Measurements from ENCODE around the gene RGS8. TPM values are rescaled to one million over a fixed set of nuclear protein-coding genes. Genes with fewer than 3 reads are reported as not detected.
"Not testable (repeated sequence)": the region's sequence is repeated elsewhere in the genome, so short reads cannot be mapped to it uniquely, and the experiment has no call there.

The RGS8 gene
- total RNA-seq, 2 experiments from 2014 or later: not detected

GRCh38 chr1:182700351-182700709 is 15.9 kb upstream of the RGS8 start:
- CTCF ChIA-PET: interaction anchor here (0.6 to 1.4 kb wide), 4 partner anchors 9 to 104 kb away, joined by 3 read pairs; no protein-coding TSS in a partner anchor
- H3K36me3 Mint-ChIP-seq (ENCODE audit: low read depth): no peaks in the 10 kb centered on the region
- no peak overlapping the region for H3K27ac Mint-ChIP-seq
- H3K4me1 Mint-ChIP-seq: no peaks in the 10 kb centered on the region
- no peaks in the 10 kb centered on the region for H3K9me3 Mint-ChIP-seq (ENCODE audit: low read depth)
- ATAC-seq: no peak
- DNase-seq: no peak
- peaks cover 10% of the 10 kb centered on the region for H3K27me3 Mint-ChIP-seq
- no peak overlapping the region for H3K4me3 Mint-ChIP-seq
- POLR2A ChIA-PET: no interaction called here
- intact Hi-C loops (cut with DNase I, micrococcal nuclease): no loop called here

GRCh38 chr1:182699393-182700350 is 15.3 kb upstream of the RGS8 start:
- Mint-ChIP-seq H3K27me3 (peaks cover 10% of the 10 kb centered on the region), H3K9me3 (ENCODE audit: low read depth) (no peaks in the 10 kb centered on the region), H3K27ac (no peak overlapping the region), H3K36me3 (ENCODE audit: low read depth) (no peaks in the 10 kb centered on the region), H3K4me3 (no peak overlapping the region), H3K4me1 (no peaks in the 10 kb centered on the region)
- POLR2A ChIA-PET: no interaction called here
- CTCF ChIA-PET: interaction anchor here (0.6 to 1.4 kb wide), 2 partner anchors 47 to 103 kb away, joined by 3 read pairs; no protein-coding TSS in a partner anchor
- DNase-seq (no peak), ATAC-seq (no peak)
- intact Hi-C loops (cut with DNase I, micrococcal nuclease): no loop called here

- DNase-seq: no peak
- H3K9me3 Mint-ChIP-seq (ENCODE audit: low read depth): no peaks in the 10 kb centered on the region
- no peaks in the 10 kb centered on the region for H3K4me1 Mint-ChIP-seq
- intact Hi-C loops (cut with DNase I, micrococcal nuclease): no loop called here
- no peak overlapping the region for H3K4me3 Mint-ChIP-seq
- ChIA-PET CTCF (no interaction called here), POLR2A (no interaction called here)
- no peak for ATAC-seq
- H3K36me3 Mint-ChIP-seq (ENCODE audit: low read depth): no peaks in the 10 kb centered on the region
- no peak overlapping the region for H3K27ac Mint-ChIP-seq
- H3K27me3 Mint-ChIP-seq: peaks cover 10% of the 10 kb centered on the region
Measured at GRCh38 chr1:182698971-182699370, 14.6 kb upstream of the RGS8 start.

GRCh38 chr1:182693139-182693538 is 8.8 kb upstream of the RGS8 start:
- POLR2A ChIA-PET; DNase-seq; H3K4me3 Mint-ChIP-seq; H3K36me3 Mint-ChIP-seq (ENCODE audit: low read depth); intact Hi-C loops (cut with DNase I, micrococcal nuclease); H3K4me1 Mint-ChIP-seq; H3K27ac Mint-ChIP-seq; H3K27me3 Mint-ChIP-seq; ATAC-seq: not testable (repeated sequence)
- peaks cover 11% of the 10 kb centered on the region for H3K9me3 Mint-ChIP-seq (ENCODE audit: low read depth)
- CTCF ChIA-PET: interaction anchor here (1.3 kb wide), 1 partner anchor 90 kb away, joined by 3 read pairs; no protein-coding TSS in a partner anchor

GRCh38 chr1:182690886-182691443 is 6.6 kb upstream of the RGS8 start:
- ChIA-PET POLR2A (no interaction called here), CTCF (interaction anchor here (0.5 to 1.5 kb wide), 5 partner anchors 10 to 603 kb away, joined by 3 to 5 read pairs (median 3); no protein-coding TSS in a partner anchor)
- no peak overlapping the region for H3K4me3 Mint-ChIP-seq
- H3K27ac Mint-ChIP-seq: no peak overlapping the region
- peaks cover 7% of the 10 kb centered on the region for H3K27me3 Mint-ChIP-seq
- ATAC-seq (no peak), DNase-seq (no peak)
- intact Hi-C loops (cut with DNase I, micrococcal nuclease): no loop called here
- no peaks in the 10 kb centered on the region for H3K4me1 Mint-ChIP-seq
- H3K36me3 Mint-ChIP-seq (ENCODE audit: low read depth): peaks cover 2% of the 10 kb centered on the region
- H3K9me3 Mint-ChIP-seq (ENCODE audit: low read depth): peaks cover 11% of the 10 kb centered on the region

GRCh38 chr1:182688436-182689205 is 4.2 kb upstream of the RGS8 start:
- DNase-seq (no peak), ATAC-seq (peak; percentile 49)
- POLR2A ChIA-PET: no interaction called here
- peaks cover 2% of the 10 kb centered on the region for H3K36me3 Mint-ChIP-seq (ENCODE audit: low read depth)
- peaks cover 9% of the 10 kb centered on the region for H3K27me3 Mint-ChIP-seq
- peaks cover 8% of the 10 kb centered on the region for H3K9me3 Mint-ChIP-seq (ENCODE audit: low read depth)
- intact Hi-C loops (cut with DNase I, micrococcal nuclease): no loop called here
- H3K27ac Mint-ChIP-seq: no peak overlapping the region
- no peak overlapping the region for H3K4me3 Mint-ChIP-seq
- H3K4me1 Mint-ChIP-seq: no peaks in the 10 kb centered on the region
- CTCF ChIA-PET: interaction anchor here (0.7 kb wide), 1 partner anchor 29 kb away, joined by 3 read pairs; no protein-coding TSS in a partner anchor

- no peaks in the 10 kb centered on the region for H3K36me3 Mint-ChIP-seq (ENCODE audit: low read depth)
- DNase-seq (no peak), ATAC-seq (no peak)
- H3K9me3 Mint-ChIP-seq (ENCODE audit: low read depth): peaks cover 2% of the 10 kb centered on the region
- H3K27me3 Mint-ChIP-seq: peaks cover 16% of the 10 kb centered on the region
- H3K4me3 Mint-ChIP-seq: no peak overlapping the region
- intact Hi-C loops (cut with DNase I, micrococcal nuclease): no loop called here
- ChIA-PET CTCF (no interaction called here), POLR2A (no interaction called here)
- no peak overlapping the region for H3K27ac Mint-ChIP-seq
- no peaks in the 10 kb centered on the region for H3K4me1 Mint-ChIP-seq
Measured at GRCh38 chr1:182687361-182687760, 3.0 kb upstream of the RGS8 start.

- CTCF ChIA-PET: interaction anchor here (0.6 kb wide), 1 partner anchor 1572 kb away, joined by 3 read pairs; no protein-coding TSS in a partner anchor
- POLR2A ChIA-PET: no interaction called here
Measured at GRCh38 chr1:182686446-182686845, 2.1 kb upstream of the RGS8 start.

GRCh38 chr1:182685215-182685614 is 828 bp upstream of the RGS8 start:
- POLR2A ChIA-PET: no interaction called here
- no peaks in the 10 kb centered on the region for H3K36me3 Mint-ChIP-seq (ENCODE audit: low read depth)

More at GRCh38 chr1:182686446-182686845, 2.1 kb upstream of the RGS8 start:
- Mint-ChIP-seq H3K4me1 (no peaks in the 10 kb centered on the region), H3K27ac (no peak overlapping the region), H3K27me3 (peaks cover 19% of the 10 kb centered on the region), H3K4me3 (no peak overlapping the region), H3K9me3 (ENCODE audit: low read depth) (no peaks in the 10 kb centered on the region), H3K36me3 (ENCODE audit: low read depth) (no peaks in the 10 kb centered on the region)
- DNase-seq (no peak), ATAC-seq (no peak)
- intact Hi-C loops (cut with DNase I, micrococcal nuclease): no loop called here

GRCh38 chr1:182682898-182683501 is 1.4 kb downstream of the RGS8 start:
- H3K36me3 Mint-ChIP-seq (ENCODE audit: low read depth): no peaks in the 10 kb centered on the region
- peaks cover 17% of the 10 kb centered on the region for H3K27me3 Mint-ChIP-seq
- no peak overlapping the region for H3K27ac Mint-ChIP-seq
- ChIA-PET CTCF (interaction anchor here (0.9 to 1.2 kb wide), 3 partner anchors 87 to 510 kb away, joined by 3 to 4 read pairs (median 3); partner anchors contain the start of gene RNASEL), POLR2A (no interaction called here)
- H3K4me3 Mint-ChIP-seq: no peak overlapping the region
- no peak for DNase-seq
- no peaks in the 10 kb centered on the region for H3K9me3 Mint-ChIP-seq (ENCODE audit: low read depth)
- H3K4me1 Mint-ChIP-seq: no peaks in the 10 kb centered on the region
- ATAC-seq: no peak
- intact Hi-C loops (cut with DNase I, micrococcal nuclease): no loop called here

More at GRCh38 chr1:182685215-182685614, 828 bp upstream of the RGS8 start:
- ATAC-seq (no peak), DNase-seq (no peak)
- Mint-ChIP-seq H3K4me3 (no peak overlapping the region), H3K27me3 (peaks cover 20% of the 10 kb centered on the region), H3K9me3 (ENCODE audit: low read depth) (no peaks in the 10 kb centered on the region), H3K4me1 (no peaks in the 10 kb centered on the region), H3K27ac (no peak overlapping the region)
- intact Hi-C loops (cut with DNase I, micrococcal nuclease): no loop called here
- CTCF ChIA-PET: interaction anchor here (0.6 to 1.4 kb wide), 2 partner anchors 18 to 1188 kb away, joined by 3 to 4 read pairs; no protein-coding TSS in a partner anchor

- intact Hi-C loops (cut with DNase I, micrococcal nuclease): no loop called here
- no peaks in the 10 kb centered on the region for H3K4me1 Mint-ChIP-seq
- no peak overlapping the region for H3K4me3 Mint-ChIP-seq
- no peak overlapping the region for H3K27ac Mint-ChIP-seq
- DNase-seq (no peak), ATAC-seq (no peak)
- H3K36me3 Mint-ChIP-seq (ENCODE audit: low read depth): no peaks in the 10 kb centered on the region
- ChIA-PET CTCF (interaction anchor here (0.9 to 1.6 kb wide), 4 partner anchors 83 to 510 kb away, joined by 3 to 5 read pairs (median 4); partner anchors contain the start of gene RNASEL), POLR2A (interaction anchor here (0.6 kb wide), 1 partner anchor 79 kb away, joined by 3 read pairs; no protein-coding TSS in a partner anchor)
- no peaks in the 10 kb centered on the region for H3K9me3 Mint-ChIP-seq (ENCODE audit: low read depth)
- H3K27me3 Mint-ChIP-seq: peaks cover 17% of the 10 kb centered on the region
Measured at GRCh38 chr1:182682406-182682805, 2.0 kb downstream of the RGS8 start.

Measured in activated CD4-positive, alpha-beta T cell treated with anti-CD3 and anti-CD28 coated beads for 36 hours (primary cell).